ENCODE measurements around the gene AHNAK2. TPM values are rescaled to one million over a fixed set of nuclear protein-coding genes. Genes with fewer than 3 reads are reported as not detected.
"Not testable (repeated sequence)": the region's sequence is repeated elsewhere in the genome, so short reads cannot be mapped to it uniquely, and the experiment has no call there.

AHNAK2 gene
- total RNA-seq (2021) (30.8 and 38.9 TPM in 2 replicates), Bru-seq, nascent RNA (percentile 42 among the genes with signal in this experiment), BruChase-seq, experiment 1, labeled RNA remaining after a 2-hour chase (percentile 64 among the genes with signal in this experiment), BruChase-seq, experiment 2, labeled RNA remaining after a 6-hour chase (percentile 76 among the genes with signal in this experiment)
- long read RNA-seq, partial matches to known transcripts, result 0 of 5 reads
- long read RNA-seq, other reads (novel, unspliced or antisense), result 5 of 5 reads

GRCh38 chr14:104977681-104978653, at the start of gene AHNAK2:
Gene AHNAK2, minus strand, starts transcription at chr14:104978374. Its CDS starts 137 bp downstream, at chr14:104978237.
- intact Hi-C loops (cut with micrococcal nuclease; ENCODE audit: unreplicated experiment), result no loop called here
- Histone ChIP-seq H3K27me3 (ENCODE audit: insufficient read depth, low read depth) (no peaks in the 10 kb centered on the region), H4K20me1 (ENCODE audit: insufficient read depth) (no peaks in the 10 kb centered on the region), H3K79me2 (ENCODE audit: low read depth) (no peaks in the 10 kb centered on the region), H3K9me3 (ENCODE audit: insufficient read depth, low read depth) (no peaks in the 10 kb centered on the region), H3K36me3 (ENCODE audit: low read depth) (no peaks in the 10 kb centered on the region), H3K4me1 (replicated peaks; ENCODE audit: insufficient read depth) (peaks cover 45% of the 10 kb centered on the region), H3K4me3 (peak within 1 kb of the TSS; percentile 55; the same call in 1 of the 2 replicates), H3K4me2 (peak within 1 kb of the TSS; percentile 93), H3F3A (ENCODE audit: insufficient read depth, low read depth) (peaks cover 27% of the 10 kb centered on the region), H2AFZ (peak within 1 kb of the TSS; percentile 70; the same call in 1 of the 2 replicates), H3K27ac (no peak within 1 kb of the TSS), H3K9me2 (ENCODE audit: insufficient read depth) (no peaks in the 10 kb centered on the region)
- ChIA-PET CTCF (no interaction called here), POLR2A (ENCODE audit: unreplicated experiment) (interaction anchor here (0.6 kb wide), 1 partner anchor 60 kb away, joined by 3 read pairs; no protein-coding TSS in a partner anchor)
- no peak for TF ChIP-seq EZH2 (IDR thresholded peaks at IDR 0.05; ENCODE audit: low read depth)
- TF ChIP-seq, protein P1, sequence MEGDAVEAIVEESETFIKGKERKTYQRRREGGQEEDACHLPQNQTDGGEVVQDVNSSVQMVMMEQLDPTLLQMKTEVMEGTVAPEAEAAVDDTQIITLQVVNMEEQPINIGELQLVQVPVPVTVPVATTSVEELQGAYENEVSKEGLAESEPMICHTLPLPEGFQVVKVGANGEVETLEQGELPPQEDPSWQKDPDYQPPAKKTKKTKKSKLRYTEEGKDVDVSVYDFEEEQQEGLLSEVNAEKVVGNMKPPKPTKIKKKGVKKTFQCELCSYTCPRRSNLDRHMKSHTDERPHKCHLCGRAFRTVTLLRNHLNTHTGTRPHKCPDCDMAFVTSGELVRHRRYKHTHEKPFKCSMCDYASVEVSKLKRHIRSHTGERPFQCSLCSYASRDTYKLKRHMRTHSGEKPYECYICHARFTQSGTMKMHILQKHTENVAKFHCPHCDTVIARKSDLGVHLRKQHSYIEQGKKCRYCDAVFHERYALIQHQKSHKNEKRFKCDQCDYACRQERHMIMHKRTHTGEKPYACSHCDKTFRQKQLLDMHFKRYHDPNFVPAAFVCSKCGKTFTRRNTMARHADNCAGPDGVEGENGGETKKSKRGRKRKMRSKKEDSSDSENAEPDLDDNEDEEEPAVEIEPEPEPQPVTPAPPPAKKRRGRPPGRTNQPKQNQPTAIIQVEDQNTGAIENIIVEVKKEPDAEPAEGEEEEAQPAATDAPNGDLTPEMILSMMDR (conservative IDR thresholded peaks at IDR 0.05), result no peak
- no TSS peak for BruUV-seq (replicated peaks)
- DNase-seq, result peak; percentile 64 to 72

GRCh38 chr14:105027718-105028117, 49.5 kb upstream of the AHNAK2 start:
- H3K27ac ChIP-seq; H3K27me3 ChIP-seq (ENCODE audit: insufficient read depth, low read depth); H3K4me3 ChIP-seq; H3K79me2 ChIP-seq (ENCODE audit: low read depth); H4K20me1 ChIP-seq (ENCODE audit: insufficient read depth); intact Hi-C loops (cut with micrococcal nuclease; ENCODE audit: unreplicated experiment); CTCF ChIA-PET; H3K9me2 ChIP-seq (ENCODE audit: insufficient read depth); DNase-seq; H3K4me2 ChIP-seq; H3K36me3 ChIP-seq (ENCODE audit: low read depth); H3K9me3 ChIP-seq (ENCODE audit: insufficient read depth, low read depth); H2AFZ ChIP-seq; POLR2A ChIA-PET (ENCODE audit: unreplicated experiment): not testable (repeated sequence)
- Histone ChIP-seq H3K4me1 (replicated peaks; ENCODE audit: insufficient read depth) (peaks cover 63% of the 10 kb centered on the region), H3F3A (ENCODE audit: insufficient read depth, low read depth) (peaks cover 59% of the 10 kb centered on the region)
- TSS peak; percentile 77 for BruUV-seq (replicated peaks)

- H3K27ac ChIP-seq, result peak overlapping the region; percentile 95
- peaks cover 65% of the 10 kb centered on the region for H3K4me1 ChIP-seq (replicated peaks; ENCODE audit: insufficient read depth)
- no peaks in the 10 kb centered on the region for H3K27me3 ChIP-seq (ENCODE audit: insufficient read depth, low read depth)
- no peak overlapping the region for H3K4me3 ChIP-seq
- no peak overlapping the region for H2AFZ ChIP-seq
- no peak for TF ChIP-seq EZH2 (IDR thresholded peaks at IDR 0.05; ENCODE audit: low read depth)
- TF ChIP-seq, protein P1 (conservative IDR thresholded peaks at IDR 0.05), result no peak
- H3K79me2 ChIP-seq (ENCODE audit: low read depth), result peaks cover 10% of the 10 kb centered on the region
- ChIA-PET POLR2A (ENCODE audit: unreplicated experiment) (no interaction called here), CTCF (no interaction called here)
- no peak overlapping the region for H3K4me2 ChIP-seq
- no peaks in the 10 kb centered on the region for H3K9me2 ChIP-seq (ENCODE audit: insufficient read depth)
- intact Hi-C loops (cut with micrococcal nuclease; ENCODE audit: unreplicated experiment), result no loop called here
- H3K9me3 ChIP-seq (ENCODE audit: insufficient read depth, low read depth), result peaks cover 4% of the 10 kb centered on the region
- no TSS peak for BruUV-seq (replicated peaks)
- H3F3A ChIP-seq (ENCODE audit: insufficient read depth, low read depth), result peaks cover 60% of the 10 kb centered on the region
- peaks cover 4% of the 10 kb centered on the region; the same call in 1 of the 2 replicates for H3K36me3 ChIP-seq (ENCODE audit: low read depth)
- no peaks in the 10 kb centered on the region for H4K20me1 ChIP-seq (ENCODE audit: insufficient read depth)
- DNase-seq, result peak in 1 of 2 experiments; percentile 59
These were observed 48.8 kb upstream of the AHNAK2 start for GRCh38 chr14:105026802-105027563.
